Measurements from ENCODE around the gene PRXL2C.

- TF ChIP-seq CTCF (IDR thresholded peaks at IDR 0.05; ENCODE audit: poor library complexity) (no peak), EZH2 (IDR thresholded peaks at IDR 0.05; ENCODE audit: borderline replicate concordance) (no peak)
Observed at GRCh38 chr9:96641514-96641913, 13.6 kb downstream of the PRXL2C start.

Measured in hepatocyte (in vitro differentiated cells).